UCSD-AML1 (cell line): ENCODE data around the gene RSAD2.
"Not testable (repeated sequence)": the region's sequence is repeated elsewhere in the genome, so short reads cannot be mapped to it uniquely, and the experiment has no call there.

Experiments
- DNase-seq: peaks from one replicate; lab custom pipeline; 2025; ENCODE audit not compliant: unreplicated experiment; lab: John Stamatoyannopoulos, UW

RSAD2 gene

DNA sequence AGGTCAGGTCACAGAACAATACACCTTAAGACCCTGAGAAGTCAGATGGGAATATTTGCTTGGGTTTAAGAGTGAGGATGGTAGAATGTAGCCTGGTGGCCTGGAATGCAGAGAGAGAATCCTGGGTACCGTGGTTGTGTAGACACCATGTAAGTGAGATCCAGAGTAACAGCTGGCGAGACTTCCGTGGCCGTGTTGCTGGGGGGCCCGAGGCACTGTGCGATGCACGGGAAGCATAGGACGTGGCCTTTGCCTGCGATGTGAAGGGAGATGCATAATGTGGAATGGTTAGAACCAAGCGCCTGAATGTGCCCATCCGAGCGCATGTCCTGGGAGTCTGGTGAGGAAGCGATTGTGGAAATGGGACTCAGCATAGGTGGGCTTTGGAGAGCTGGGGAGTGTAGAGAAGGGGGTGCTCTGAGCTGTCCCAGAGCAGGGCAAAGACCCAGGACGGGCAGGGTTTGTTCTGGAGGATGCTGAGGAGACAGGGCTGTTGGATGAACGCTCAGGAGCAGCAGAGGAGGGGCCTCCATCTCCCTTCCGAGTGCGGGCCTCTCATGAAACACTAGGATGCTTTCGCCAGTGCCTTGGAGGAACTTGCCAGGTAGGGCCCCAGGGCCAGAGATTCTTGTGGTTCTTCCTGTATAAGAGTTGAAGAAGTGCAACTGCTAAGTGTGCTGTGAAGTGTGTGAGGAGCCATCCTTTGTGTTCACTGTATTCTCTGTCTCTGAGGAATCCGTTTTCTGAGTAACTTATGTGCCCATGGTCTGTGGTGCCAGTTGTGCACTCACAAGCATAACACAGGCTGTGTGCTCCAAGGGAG lies 46.7 kb downstream of the RSAD2 start:
- DNase-seq, result no peak

DNA sequence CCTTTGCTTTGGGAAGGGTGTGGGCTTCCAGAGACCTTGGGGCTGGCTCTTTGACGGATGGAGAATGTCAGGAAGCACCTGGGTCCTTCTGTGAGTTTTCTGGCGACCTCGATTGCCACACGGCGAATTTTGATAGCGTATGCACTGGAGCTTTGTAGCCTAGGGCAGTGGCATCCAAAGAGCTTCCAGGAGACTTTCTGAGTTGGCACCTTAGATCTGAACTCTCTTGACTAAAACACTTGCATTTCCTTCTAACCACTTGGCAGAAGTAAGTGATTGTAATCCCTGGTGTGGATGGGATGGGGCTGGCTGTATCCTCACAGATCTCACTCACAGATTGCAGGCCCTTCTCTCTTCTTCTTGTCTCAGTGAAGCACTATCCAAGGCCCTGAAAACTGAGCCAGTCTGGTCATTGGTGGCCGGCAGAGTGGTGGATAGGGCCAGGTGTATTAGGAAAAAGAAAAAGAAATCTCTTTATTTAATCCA lies 47.4 kb downstream of the RSAD2 start:
- DNase-seq, result no peak

DNA sequence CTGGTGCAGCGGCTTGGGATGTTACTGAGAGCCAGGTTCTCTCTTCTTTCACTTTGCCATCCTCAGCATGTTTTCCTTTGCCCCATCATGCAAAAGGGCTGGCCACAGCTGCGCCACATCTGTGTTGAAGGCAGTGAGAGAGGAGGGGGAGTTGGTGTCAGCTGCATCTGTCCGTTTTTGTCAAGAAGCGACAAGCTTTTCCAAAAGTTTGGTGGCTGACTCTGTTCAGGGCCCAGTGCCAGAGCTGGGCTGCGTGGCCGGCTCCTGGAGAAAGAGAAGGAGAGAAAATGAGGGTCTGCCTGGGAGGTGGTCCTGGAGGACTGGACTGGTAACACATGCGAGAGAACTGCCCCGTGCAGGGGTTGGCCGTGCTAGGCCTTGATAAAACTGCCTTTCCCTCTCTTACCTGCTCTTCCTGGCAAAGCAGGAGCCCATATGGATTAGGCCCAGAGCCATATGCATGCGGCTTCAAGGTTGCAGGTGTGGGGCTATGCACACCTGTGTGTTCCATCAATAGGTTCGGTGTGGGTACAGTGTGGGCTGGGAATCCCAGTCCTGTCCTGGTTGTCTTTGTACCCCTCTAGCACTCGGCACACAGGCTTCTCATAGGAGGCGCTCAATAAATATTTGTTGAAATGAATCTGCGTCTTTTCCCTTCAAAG lies 48.6 kb downstream of the RSAD2 start:
- DNase-seq, result no peak

DNA sequence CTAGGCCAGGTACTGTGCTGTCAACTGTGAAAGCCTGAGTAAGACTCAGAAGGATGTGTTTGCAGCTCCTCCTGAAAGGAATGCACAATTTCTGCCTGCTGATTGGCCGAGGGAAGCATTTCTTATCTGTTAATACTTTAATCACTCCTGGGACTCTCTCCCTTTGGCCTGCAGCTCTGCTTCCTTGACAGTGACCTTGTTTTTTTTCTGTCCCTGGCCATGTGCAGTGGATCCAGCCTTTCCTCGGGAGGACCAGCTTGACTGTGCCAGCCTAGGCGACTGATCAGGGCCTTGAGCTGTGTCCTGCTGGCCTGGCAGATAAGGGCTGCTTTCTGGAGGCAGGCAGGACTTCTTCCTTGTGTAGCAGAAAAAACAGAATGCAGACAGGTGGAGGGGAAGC lies 49.6 kb downstream of the RSAD2 start:
- no peak for DNase-seq

DNA sequence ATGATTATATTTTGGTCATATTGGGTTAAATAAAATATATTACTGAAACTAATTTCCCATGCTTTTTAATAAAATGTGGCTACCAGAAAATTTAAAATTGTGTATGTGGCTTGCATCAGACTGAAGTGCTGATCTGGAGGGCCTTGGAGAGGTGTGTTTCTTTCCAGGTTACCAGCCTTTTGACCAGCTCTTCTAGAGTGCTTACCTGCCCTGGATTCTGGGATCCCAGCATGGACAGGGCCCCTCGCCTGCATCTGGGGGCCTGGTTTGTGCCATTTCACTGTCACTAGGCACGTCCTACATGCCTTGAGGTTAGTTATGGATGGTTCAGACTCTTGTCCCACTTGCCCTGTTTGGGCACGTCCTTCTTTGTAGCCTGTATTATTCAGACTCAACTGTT lies 50.2 kb downstream of the RSAD2 start:
- no peak for DNase-seq

DNA sequence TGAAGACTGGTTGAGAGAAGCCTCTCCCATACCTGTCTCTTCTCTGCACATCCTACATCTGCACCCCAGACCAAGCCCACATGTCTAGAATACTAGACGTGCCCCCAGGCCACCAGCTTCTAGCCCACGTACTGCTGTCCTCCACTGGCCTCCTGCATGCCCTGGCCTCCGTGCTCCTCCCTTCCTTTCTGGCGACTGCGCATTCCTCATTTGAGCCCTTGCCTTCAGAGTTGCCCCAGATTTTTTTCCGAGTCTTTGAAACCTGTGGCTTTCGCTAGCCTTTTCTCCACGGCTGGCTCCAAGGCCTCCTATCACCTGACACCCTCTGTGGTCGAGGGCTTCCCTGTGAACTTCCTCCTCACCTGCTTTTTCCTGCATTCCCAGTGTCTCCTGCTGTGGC lies 50.9 kb downstream of the RSAD2 start:
- DNase-seq, result no peak

DNA sequence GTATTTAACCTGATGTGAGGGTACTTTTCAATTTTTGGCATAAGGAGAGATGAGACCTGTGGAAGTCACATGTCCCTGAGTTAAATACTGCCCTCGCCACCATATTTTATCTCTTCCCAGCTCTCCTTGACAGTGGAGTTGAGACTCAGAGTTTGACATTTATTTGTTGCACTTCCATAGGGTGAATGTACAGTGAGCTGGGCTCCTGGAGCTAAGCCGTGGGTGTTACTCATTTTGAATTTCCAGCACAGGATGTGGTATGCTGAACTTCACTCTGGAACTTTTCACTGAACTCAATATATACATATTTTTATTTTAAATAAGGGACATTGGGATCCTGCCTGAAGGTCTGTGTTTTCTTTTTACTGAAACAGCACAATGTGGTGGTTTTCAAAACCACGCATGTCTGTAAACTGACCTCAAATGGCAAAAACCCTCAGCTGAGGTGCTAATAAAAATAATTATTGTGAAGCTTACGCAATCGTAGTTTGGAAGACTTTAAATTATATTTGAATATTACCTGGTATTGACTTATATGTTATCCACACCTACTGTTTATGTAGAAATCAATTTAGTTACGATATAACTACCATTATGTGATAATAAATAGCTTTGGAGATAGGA lies 51.7 kb downstream of the RSAD2 start:
- DNase-seq, result no peak

DNA sequence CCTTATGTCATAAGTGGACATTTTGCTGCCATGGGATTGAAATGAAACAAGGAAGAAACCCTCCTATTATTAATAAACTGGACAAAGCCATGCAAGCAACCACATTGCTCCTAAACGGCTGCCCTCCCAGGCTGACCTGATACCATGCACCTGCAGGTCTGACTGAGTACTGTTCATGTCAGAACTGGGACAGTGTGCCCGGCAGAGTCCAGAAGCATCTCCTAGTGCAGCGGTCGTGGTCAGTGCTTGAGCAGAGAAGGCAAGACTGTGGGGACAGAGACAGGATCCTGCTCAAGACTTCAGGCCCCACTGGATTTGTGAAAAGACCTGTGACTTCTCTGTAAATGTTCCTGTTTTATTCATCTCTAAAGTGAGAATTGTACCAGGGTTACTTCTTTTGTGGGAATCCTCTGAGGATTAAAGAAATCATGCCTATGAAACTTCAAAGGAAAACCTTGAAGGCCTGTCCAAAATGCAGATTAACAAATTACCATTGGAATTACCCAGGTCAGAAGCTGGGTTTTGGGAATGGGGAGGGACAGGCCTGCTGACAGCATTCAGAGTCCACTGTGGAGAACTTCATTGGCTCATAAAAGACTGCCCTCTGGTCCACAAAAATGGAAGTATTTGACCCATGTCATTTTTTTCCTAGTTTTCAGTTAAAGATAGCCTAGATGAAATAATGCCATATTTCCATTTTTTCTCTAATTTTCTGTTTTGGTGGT lies 53.5 kb downstream of the RSAD2 start:
- DNase-seq, result no peak

DNA sequence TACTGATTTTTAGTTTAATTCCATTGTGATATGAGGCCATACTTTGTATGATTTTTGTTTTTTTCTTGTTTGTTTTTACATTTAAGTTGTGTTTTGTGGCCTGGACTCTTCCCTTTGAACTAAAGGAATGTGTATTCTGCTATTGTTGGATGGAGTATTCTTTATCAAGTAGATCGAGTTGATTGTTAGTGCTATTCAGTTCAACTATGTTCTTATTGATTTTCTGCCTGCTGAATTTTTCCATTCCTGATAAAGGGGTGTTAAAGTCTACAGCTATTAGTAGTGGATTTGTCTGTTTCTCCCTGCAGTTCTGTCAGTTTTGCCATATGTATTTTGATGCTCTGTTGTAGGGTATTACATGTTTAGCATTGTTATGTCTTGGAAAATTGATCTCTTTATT lies 54.2 kb downstream of the RSAD2 start:
- no peak for DNase-seq

DNA sequence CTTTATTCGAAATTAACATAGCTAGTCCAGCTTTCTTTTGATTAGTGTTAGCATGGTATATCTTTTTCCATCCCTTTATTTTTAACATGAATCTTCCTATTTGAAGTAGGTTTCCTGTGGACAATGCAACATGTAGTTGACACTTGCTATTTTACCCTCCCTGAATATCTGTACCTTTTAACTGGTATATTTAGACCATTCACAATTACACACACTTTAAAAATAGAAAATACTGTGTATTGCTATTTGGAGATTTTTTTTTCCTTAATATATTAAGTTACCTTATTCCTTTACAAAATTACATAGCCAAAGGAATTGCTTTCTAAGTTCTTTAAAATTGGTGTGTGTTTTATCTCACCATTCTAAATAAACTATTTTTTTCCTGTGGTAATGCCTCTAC lies 54.6 kb downstream of the RSAD2 start:
- no peak for DNase-seq

DNA sequence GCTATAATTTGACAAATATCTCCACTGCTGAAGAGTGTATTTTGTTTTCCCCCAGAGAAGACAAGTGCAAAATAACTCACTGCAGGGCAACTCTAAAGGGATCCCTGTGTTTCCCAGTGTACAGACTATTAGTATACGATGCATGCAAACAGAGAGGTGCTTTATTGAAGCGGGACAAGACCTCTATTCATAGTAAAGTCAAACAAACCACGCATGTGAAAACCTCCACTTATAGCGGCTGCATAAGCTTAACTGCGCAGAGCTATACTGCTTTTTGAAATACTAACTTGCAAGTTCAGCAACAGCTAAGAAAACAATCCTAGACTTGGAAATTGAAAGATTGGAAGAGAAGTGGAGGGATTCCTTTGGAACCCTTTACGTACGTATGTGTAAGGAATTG lies 55.3 kb downstream of the RSAD2 start:
- DNase-seq, result no peak

DNA sequence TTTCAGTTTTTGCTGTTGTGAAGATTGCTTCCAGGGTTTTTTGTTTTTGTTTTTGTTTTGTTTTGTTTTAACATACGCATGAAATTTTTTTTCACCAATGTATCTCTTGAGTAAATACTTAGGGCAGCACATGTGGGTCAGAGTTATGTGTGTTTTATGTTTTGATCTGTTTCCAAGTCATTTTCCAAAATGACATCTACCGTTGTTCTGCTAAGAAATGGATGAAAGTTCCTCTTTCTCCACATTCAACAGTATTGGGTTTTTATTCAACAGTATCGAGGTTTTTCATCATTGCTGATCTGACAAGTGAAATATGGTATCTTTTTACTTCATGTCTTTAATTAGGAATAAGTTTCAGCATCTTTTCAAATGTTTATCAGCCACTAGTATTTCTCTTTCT lies 56.3 kb downstream of the RSAD2 start:
- DNase-seq, result no peak

DNA sequence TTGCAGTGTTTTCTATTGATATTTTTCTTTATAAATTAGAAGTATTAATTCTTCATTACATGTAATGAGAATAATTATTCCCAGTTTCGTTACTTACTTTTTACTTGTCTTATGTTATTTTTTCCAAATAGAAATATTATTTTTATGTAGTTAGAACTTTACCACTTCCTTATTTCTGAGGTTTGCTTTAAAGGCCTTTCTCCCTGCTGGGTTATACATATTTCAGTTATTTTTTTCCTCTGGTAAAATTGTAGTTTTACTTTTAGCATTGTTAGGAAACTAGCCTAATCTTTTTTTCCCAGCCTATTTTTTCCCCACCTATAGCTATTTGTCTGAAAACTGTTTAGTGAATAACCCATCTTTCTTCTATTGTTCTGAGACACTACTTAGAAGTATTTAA lies 56.8 kb downstream of the RSAD2 start:
- DNase-seq, result no peak

DNA sequence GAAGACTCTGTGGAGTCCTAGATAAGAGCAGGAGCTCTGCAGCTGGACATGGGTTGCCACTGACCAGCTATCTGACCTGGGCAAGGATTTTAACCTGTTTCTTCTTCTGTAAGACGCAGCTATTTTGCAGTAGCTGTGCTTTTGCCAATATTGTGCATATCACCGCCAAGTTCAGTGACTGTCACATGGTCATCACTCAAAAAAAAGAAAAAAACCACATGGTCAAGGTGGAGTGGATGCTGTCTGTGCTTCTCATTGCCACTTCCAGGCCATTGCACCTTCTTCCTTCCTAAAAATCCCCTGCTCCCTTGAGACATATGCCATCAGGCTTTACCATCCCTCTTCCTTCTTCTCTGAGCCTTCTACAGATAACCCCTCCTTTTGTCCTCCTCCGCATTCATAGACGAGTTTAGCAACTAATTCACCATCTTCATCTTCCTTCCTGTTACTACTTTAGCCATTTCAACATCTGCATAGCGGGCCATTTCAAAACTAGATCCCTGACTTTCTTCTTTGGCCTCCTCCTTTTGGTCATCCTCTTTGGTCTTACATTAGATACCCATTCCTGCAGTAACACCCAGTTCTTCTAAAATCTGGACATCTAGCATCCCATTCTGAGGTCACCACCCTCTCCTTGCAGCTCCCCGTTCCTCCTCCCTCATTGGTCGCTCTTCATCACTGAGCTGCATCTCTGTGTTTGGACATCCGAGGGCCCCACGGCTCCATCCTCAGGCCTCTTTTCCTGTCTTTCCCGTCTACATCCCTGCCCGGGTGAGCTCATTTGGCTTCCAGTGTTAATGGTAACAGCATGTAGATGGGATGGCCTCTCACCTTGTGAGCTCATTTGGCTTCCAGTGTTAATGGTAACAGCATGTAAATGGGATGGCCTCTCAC lies 57.4 kb downstream of the RSAD2 start:
- DNase-seq, result no peak

DNA sequence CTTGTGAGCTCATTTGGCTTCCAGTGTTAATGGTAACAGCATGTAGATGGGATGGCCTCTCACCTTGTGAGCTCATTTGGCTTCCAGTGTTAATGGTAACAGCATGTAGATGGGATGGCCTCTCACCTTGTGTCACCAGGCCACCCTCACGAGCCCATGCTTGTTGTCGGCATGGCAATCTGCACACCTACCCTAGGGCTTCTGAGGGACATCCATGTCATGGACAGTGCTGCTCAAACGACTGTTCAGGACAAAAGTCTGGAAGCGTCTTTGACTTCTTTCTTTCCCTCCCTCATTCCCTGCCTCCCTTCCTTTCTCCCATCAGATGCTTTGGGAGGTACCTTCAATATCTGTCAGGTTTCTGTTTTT lies 58.1 kb downstream of the RSAD2 start:
- not testable (repeated sequence) for DNase-seq

DNA sequence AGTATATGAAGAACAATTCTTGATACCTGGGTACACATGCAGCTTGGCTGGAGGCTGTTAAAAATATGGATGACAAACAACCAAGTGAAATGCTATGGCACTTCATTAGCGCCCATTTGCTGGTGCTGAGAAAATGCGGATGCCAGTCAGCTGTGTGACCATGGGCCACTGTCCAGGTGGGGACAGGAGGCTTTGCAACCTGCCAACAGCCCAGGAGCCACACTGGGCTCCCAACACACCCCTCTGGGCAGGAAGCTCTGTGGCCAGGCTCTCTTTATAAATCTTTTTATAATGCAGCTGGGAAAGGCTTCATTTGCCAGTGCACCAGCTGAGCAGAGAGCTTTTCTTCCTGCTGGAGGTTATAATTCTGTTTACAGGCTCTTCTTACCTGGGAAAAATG lies 59.6 kb downstream of the RSAD2 start:
- DNase-seq, result no peak

DNA sequence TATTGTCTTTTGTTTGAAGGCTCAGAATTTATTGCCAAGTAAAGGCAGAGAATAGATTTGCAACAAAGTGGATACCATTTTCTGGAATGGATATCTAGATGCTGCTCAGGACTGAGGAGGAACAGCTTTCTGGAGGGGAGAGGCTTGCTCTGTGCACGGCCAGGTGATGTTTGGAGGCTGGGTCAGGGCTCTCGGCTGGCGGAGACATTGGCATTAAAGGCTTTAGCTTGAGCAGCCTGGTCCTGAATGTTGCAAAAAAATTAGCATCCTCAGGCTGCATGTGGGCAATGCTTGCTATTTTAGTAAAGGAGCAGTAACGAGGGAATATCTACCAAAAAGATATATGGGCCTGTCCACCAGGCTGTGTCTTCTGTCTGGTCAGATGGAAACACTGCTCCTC lies 60.0 kb downstream of the RSAD2 start:
- no peak for DNase-seq

DNA sequence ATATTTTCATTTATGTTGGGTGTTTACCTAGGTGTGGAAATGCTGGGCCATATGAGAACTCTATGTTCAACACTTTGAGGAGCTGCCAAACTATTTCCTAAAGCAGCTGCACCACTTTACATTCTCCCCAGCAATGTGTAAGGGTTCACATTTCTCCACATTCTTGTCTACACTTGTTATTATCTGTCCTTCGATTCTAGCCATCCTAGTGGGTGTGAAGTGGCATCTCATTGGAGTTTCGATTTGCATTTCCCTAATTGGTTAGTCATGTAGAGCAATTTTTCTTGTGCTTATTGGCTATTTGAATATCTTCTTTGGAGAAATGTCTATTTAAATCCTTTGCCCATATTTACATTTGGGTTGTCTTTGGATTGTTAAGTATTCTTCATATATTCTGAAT lies 61.5 kb downstream of the RSAD2 start:
- no peak for DNase-seq

DNA sequence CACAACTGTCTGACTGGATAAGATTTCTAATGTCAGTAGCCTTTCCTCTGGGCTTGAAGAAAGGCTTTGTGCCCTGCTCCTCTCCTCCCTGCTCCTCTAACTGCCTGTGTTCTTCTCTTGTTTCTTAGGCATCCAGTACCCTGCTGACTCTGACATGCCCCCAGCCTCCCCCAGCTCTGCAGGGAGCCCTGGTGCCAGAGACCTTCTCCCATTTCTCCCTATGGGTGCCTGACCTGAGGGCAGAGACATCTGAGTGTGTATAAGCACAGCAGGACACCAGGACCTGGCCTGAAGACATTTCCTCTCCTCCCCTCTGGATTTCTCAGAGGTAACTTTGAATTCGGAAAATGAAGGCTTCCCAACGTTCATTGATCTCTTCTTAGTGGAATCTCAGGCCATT lies 63.2 kb downstream of the RSAD2 start:
- DNase-seq, result no peak

DNA sequence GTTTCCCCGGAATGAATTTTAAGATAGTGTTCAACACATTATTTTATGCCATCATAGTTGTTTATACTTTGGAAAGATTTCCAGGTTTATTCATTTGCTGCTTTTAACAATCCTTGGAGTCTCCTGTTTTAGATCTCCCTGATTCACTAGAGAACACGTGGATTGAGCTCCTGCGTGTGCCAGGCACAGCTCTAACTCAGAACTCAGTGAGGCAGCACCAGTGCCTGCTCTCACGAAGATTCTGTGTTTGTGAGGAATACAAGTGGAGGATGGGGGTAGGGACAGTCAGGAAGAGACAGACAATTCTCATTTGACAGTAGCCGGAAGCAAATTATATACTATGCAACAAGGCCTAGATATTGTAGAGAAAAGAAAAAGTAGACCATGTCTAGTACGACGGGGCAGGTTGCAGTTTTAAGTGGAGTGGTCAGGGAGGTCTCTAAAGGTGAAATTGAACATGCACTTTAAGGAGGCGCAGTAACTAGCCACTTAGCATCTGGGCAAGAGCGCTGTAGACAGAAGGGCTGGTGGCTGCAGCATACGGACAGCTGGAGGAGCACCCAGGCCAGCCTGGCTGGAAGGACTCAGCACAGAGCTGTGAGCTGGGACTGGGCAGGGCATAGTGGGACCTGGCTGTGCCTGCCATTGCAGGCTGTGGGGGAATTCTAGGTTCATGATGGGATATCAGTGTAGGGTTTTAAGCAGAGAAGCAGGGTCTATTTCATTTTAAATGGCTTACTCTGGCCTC lies 63.9 kb downstream of the RSAD2 start:
- DNase-seq, result no peak
